Retinal pigment epithelial cell (primary cell): Measurements from ENCODE around the gene CFHR1.
"Not testable (repeated sequence)": the region's sequence is repeated elsewhere in the genome, so short reads cannot be mapped to it uniquely, and the experiment has no call there.

Experiments used
- DNase-seq: peaks from one replicate; pipeline ENCODE4 v3.0.0-alpha.2; 2010; ENCODE audit warnings: low read depth
- H3K4me3 ChIP-seq: 2 replicates; pipeline ENCODE4 v1.5.1; 2011; ENCODE audit warnings: mild to moderate bottlenecking, low read length, control low read depth, moderate library complexity
- CTCF ChIP-seq: conservative IDR thresholded peaks from 2 replicates; pipeline ENCODE4 v1.5.1; 2011; ENCODE audit warnings: low read depth, low read length, control low read depth, inconsistent platforms

The CFHR1 gene

GRCh38 chr1:196819531-196819930 is at the start of gene CFHR1:
TSS of gene CFHR1 (plus strand) at chr1:196819731. CDS start at chr1:196819845, 114 bp downstream.
- H3K4me3 ChIP-seq, DNase-seq: not testable (repeated sequence)

DNA sequence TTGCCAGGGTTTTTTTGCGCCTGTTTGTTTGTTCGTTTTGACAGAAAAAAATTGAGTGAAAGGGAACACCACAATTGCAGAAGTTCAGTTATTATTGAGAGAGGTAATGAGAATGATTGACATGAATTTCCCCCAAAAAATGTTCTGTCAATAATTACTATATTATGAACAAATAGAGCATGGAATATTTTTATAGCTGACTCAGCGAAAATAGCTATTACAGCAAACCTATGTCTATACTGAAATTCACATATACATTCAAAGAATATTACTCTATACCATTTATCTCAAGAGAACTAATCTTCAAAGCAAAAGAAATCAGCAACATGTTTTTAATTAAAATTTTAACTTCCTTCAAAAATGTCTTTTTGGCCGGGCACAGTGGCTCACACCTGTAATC is 49.7 kb upstream of the CFHR1 start:
- not testable (repeated sequence) for H3K4me3 ChIP-seq, DNase-seq

GRCh38 chr1:196773713-196774112 is 45.8 kb upstream of the CFHR1 start:
- no peak for TF ChIP-seq CTCF
- no peak overlapping the region for H3K4me3 ChIP-seq
- DNase-seq: no peak

DNA sequence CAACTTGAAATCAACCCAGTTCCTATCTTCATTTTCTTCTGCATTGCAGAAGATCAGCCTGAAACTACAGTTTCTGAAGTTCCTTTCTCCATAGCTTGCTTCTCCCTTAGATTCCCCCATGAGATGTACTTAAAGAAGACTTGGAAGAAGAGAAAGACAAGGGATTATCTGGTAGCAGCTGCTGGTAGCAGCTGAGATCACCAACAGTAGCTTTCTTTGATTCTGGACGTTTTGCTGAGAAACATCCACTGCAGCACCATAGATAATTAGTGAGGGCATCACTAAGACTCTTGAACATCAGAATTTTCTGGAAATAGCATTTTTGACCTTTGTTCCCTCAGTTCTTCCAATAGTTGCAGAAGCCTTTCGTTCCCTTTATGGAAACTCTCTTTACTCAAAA is 45.4 kb upstream of the CFHR1 start:
- no peak for TF ChIP-seq CTCF
- no peak for DNase-seq
- no peak overlapping the region for H3K4me3 ChIP-seq

DNA sequence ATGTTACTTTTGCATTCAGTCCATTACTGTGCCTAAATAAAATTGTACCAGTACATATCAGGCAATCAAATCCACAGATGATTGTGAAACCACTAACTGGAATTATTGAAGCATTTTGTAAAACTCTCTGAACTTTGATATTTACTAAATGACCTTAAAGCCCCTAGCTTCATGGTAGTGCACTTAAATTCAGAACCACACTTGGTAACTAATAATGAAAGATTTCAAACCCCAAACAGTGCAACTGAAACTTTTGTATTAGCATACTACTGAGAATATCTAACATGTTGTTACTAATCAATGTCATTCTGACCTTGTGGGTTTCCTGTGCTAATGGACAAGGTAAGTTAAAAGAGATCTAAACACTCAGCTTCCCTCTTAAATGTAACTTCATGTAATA is 44.9 kb upstream of the CFHR1 start, which contains the start of gene CFHR3:
CFHR3 (plus strand) TSS at position 238 of the 400 bp plus-strand sequence; CDS start at position 285, 47 bp downstream.
- no peak for DNase-seq
- H3K4me3 ChIP-seq: no peak within 1 kb of the TSS
- no peak for TF ChIP-seq CTCF

DNA sequence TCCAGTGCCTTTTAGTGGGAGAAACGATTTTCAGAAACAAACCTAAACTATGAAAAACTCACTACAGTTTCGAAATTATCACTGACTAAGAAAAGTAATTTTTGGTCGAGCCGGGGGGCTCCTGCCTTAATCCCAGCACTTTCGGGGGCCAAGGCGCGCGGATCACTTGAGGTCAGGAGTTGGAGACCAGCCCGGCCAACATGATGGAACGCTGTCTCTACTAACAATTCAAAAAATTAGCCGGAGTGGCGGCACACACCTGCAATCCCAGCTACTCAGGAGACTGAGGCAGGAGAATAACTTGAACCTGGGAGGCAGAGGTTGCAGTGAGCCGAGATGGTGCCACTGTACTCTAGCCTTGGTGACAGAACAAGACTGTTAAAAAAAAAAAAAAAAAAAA is 41.9 kb upstream of the CFHR1 start:
- no peak for TF ChIP-seq CTCF

DNA sequence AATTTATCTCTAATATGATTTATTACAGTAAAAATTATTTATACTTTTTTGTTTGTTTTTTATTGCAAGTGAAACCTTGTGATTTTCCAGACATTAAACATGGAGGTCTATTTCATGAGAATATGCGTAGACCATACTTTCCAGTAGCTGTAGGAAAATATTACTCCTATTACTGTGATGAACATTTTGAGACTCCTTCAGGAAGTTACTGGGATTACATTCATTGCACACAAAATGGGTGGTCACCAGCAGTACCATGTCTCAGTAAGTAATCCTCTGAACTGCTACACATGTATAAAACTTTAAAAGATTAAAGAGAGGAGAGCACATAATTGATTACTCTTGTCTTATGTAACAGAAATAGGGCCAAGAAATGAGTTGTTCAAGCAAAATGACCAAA is 40.4 kb upstream of the CFHR1 start:
- no peak for TF ChIP-seq CTCF
- H3K4me3 ChIP-seq: no peak overlapping the region
- DNase-seq: no peak

More for the DNA sequence above, 41.9 kb upstream of the CFHR1 start:
- no peak for DNase-seq
- H3K4me3 ChIP-seq: no peak overlapping the region

DNA sequence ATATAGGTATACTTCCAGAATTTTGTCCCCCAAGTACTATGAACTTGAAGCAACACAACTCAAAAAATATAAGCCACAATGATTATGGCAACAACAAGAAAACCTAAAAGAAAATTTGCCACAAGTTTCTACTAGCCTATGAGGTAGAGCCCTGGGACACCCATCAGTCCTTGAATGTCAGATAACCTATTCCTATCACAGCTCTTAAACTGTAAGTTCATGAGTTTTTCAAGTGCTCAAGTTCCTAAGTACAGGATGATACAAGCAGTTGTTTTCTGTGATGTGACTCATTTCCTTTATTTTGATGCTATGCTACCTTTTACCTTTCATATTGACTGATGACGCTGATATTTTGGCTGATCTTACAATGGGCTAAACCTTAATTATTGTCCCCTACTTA is 28.3 kb upstream of the CFHR1 start:
- DNase-seq: not testable (repeated sequence)

GRCh38 chr1:196794103-196794502 is 25.4 kb upstream of the CFHR1 start:
- H3K4me3 ChIP-seq: not testable (repeated sequence)
- peak; percentile 0 for DNase-seq

More for the DNA sequence above, 28.3 kb upstream of the CFHR1 start:
- not testable (repeated sequence) for H3K4me3 ChIP-seq
